Neutrophil (primary cell): ENCODE data around the gene AIFM2.
"Not testable (repeated sequence)": the region's sequence is repeated elsewhere in the genome, so short reads cannot be mapped to it uniquely, and the experiment has no call there.

Source experiments
- H3K27ac ChIP-seq: fragments of 200-600 bp; sonication (generic); 2 replicates; pipeline ENCODE4 v1.5.1; 2016; ENCODE audit warnings: mild to moderate bottlenecking, moderate library complexity
- H3K27me3 ChIP-seq: fragments of 200-600 bp; sonication (generic); 2 replicates; pipeline ENCODE4 v1.6.0; 2016; ENCODE audit warnings: mild to moderate bottlenecking
- H3K36me3 ChIP-seq: fragments of 200-600 bp; sonication (generic); 2 replicates; pipeline ENCODE4 v1.5.1; 2017
- H3K4me1 ChIP-seq, 2 experiments: fragments of 200-600 bp in 1 of 2; sonication (generic) in 1 of 2; 1 replicate in 1 of 2; 2 replicates in 1 of 2; pipeline versions ENCODE4 v1.5.1 to v1.6.1; 2013 to 2016; ENCODE audit warnings: low read depth in 1 of 2, low read length in 1 of 2, mild to moderate bottlenecking in 1 of 2, moderate library complexity in 1 of 2; ENCODE audit not compliant: control insufficient read depth in 1 of 2, insufficient read depth in 1 of 2
- H3K4me3 ChIP-seq, 2 experiments: fragments of 200-600 bp in 1 of 2; sonication (generic) in 1 of 2; 1 replicate in 1 of 2; 2 replicates in 1 of 2; pipeline ENCODE4 v1.5.1; 2013 to 2016; ENCODE audit warnings: low read depth in 1 of 2, low read length in 1 of 2, mild to moderate bottlenecking in 1 of 2, moderate library complexity in 1 of 2
- H3K9me3 ChIP-seq: fragments of 200-600 bp; sonication (generic); 2 replicates; pipeline ENCODE4 v1.5.1; 2016
- CTCF ChIP-seq: fragments of 200-600 bp; sonication (generic); IDR thresholded peaks from 2 replicates; pipeline ENCODE4 v1.5.1; 2016; ENCODE audit warnings: antibody characterized with exemption

The AIFM2 gene

DNA sequence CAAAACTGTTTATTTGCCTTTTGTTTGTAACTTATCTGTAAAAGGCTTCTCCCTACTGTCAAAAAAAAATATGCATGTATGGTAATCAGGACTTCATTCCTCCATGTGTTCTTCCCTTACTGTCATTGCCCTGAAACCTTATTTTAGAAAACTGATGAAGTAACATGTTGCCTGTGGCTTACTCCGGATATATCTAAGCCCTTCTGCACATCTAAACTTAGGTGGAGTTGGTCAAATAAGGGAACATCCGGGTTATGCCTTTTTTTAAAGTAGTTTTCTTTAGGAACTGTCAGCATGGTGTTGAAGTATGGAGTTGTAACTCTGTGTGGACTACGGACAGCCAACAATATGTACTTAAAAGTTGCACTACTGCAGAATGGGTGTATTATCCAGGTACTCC is 31.5 kb upstream of the AIFM2 start:
- Histone ChIP-seq H3K4me1 (peaks cover 36 to 44% of the 10 kb centered on the region in 2 experiments), H3K4me3 (no peak overlapping the region), H3K27ac (peak overlapping the region; percentile 62), H3K27me3 (no peaks in the 10 kb centered on the region), H3K9me3 (no peaks in the 10 kb centered on the region), H3K36me3 (peaks cover 36% of the 10 kb centered on the region)
- TF ChIP-seq CTCF, result no peak

DNA sequence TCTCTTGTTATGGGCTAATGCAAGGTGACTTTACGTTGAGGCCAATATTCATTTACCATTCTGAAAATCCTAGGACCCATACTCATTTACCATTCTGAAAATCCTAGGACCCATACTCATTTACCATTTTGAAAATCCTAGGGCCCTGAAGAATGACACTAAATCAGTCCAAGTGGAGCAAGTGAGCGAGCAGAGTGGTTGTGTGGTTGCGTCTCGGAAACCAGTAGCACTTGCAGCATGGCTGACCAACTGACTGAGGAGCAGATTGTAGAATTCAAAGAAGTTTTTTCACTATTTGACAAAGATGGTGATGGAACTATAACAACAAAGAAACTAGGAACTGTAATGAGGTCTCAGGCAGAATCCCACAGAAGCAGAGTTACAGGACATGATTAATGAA is 30.8 kb upstream of the AIFM2 start:
- no peak overlapping the region for H3K4me3 ChIP-seq
- H3K4me1 ChIP-seq, result peaks cover 32 to 40% of the 10 kb centered on the region in 2 experiments
- TF ChIP-seq CTCF, result no peak
- H3K27me3 ChIP-seq, result no peaks in the 10 kb centered on the region
- H3K27ac ChIP-seq, result peak overlapping the region; percentile 62
- H3K9me3 ChIP-seq, result no peaks in the 10 kb centered on the region
- H3K36me3 ChIP-seq, result peaks cover 36% of the 10 kb centered on the region

GRCh38 chr10:70162892-70163201 is 30.2 kb upstream of the AIFM2 start:
- H3K27ac ChIP-seq, result peak overlapping the region; percentile 62

GRCh38 chr10:70162151-70162891 is 29.7 kb upstream of the AIFM2 start:
- Histone ChIP-seq H3K27me3 (no peaks in the 10 kb centered on the region), H3K4me3 (no peak overlapping the region), H3K36me3 (peaks cover 42% of the 10 kb centered on the region), H3K27ac (peak overlapping the region; percentile 62), H3K4me1 (peaks cover 32 to 40% of the 10 kb centered on the region in 2 experiments), H3K9me3 (no peaks in the 10 kb centered on the region)
- TF ChIP-seq CTCF, result no peak

More at GRCh38 chr10:70162892-70163201, 30.2 kb upstream of the AIFM2 start:
- H3K27me3 ChIP-seq, result no peaks in the 10 kb centered on the region
- H3K4me1 ChIP-seq, result peaks cover 32 to 40% of the 10 kb centered on the region in 2 experiments
- no peaks in the 10 kb centered on the region for H3K9me3 ChIP-seq
- no peak overlapping the region for H3K4me3 ChIP-seq
- no peak for TF ChIP-seq CTCF
- peaks cover 38% of the 10 kb centered on the region for H3K36me3 ChIP-seq

GRCh38 chr10:70160798-70161197 is 28.2 kb upstream of the AIFM2 start:
- no peaks in the 10 kb centered on the region for H3K9me3 ChIP-seq
- no peak for TF ChIP-seq CTCF
- H3K27me3 ChIP-seq, result no peaks in the 10 kb centered on the region
- H3K36me3 ChIP-seq, result peaks cover 53% of the 10 kb centered on the region
- no peak overlapping the region for H3K27ac ChIP-seq
- H3K4me1 ChIP-seq, result peaks cover 28 to 34% of the 10 kb centered on the region in 2 experiments
- no peak overlapping the region for H3K4me3 ChIP-seq

DNA sequence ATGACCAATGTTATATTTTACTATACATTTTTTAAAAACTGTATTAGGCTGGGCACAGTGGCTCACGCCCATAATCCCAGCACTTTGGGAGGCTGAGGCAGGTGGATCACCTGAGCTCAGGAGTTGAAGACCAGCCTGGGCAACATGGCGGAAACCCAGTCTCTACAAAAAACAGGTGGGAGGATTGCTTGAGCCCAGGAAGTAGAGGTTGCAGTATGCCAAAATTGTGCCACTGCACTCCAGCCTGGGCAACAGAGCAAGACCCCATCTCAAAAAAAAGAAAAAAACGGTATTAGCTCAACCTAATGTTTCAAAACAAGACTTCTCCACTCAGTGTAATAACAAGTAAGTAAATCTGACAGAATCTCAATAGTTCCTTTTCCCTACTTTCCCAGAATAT is 26.7 kb upstream of the AIFM2 start:
- peaks cover 65% of the 10 kb centered on the region for H3K36me3 ChIP-seq
- H3K4me3 ChIP-seq, H3K27ac ChIP-seq, H3K9me3 ChIP-seq, H3K27me3 ChIP-seq: not testable (repeated sequence)
- peaks cover 20 to 23% of the 10 kb centered on the region in 2 experiments for H3K4me1 ChIP-seq
